GM10266 (cell line): ENCODE data around the gene SPATA25.
"Not testable (repeated sequence)": the region's sequence is repeated elsewhere in the genome, so short reads cannot be mapped to it uniquely, and the experiment has no call there.

Experiments used
- DNase-seq: peaks from one replicate; pipeline ENCODE4 v3.0.0; 2012; ENCODE audit errors: extremely low spot score
- CTCF ChIP-seq: IDR thresholded peaks from 2 replicates; pipeline ENCODE4 v1.5.1; 2012; ENCODE audit warnings: mild to moderate bottlenecking, low read depth; ENCODE audit not compliant: control insufficient read depth, insufficient read depth; ENCODE audit errors: missing control alignments

Gene SPATA25

GRCh38 chr20:45887346-45887715 lies at the start of gene SPATA25:
TSS of gene SPATA25 (minus strand) at chr20:45887622. CDS start at chr20:45887590, 32 bp downstream.
- TF ChIP-seq CTCF = no peak
- no peak for DNase-seq

- no peak for TF ChIP-seq CTCF
- DNase-seq = no peak
Measured at GRCh38 chr20:45935416-45936046, 48.1 kb upstream of the SPATA25 start.

- TF ChIP-seq CTCF = no peak
Measured at GRCh38 chr20:45934586-45935415, 47.4 kb upstream of the SPATA25 start, which contains the start of gene PCIF1. TSS of gene PCIF1 (plus strand) at chr20:45934683. CDS start at chr20:45939000, 4,317 bp downstream.

GRCh38 chr20:45934046-45934585 lies 46.7 kb upstream of the SPATA25 start:
- TF ChIP-seq CTCF = no peak
- no peak for DNase-seq

More at GRCh38 chr20:45934586-45935415, 47.4 kb upstream of the SPATA25 start, which contains the start of gene PCIF1:
- peak; percentile 100 for DNase-seq

GRCh38 chr20:45933266-45934045 lies 46.0 kb upstream of the SPATA25 start:
- DNase-seq = peak; percentile 80
- TF ChIP-seq CTCF = peak; percentile 52

GRCh38 chr20:45931680-45932079 lies 44.3 kb upstream of the SPATA25 start:
- DNase-seq = not testable (repeated sequence)

GRCh38 chr20:45927071-45927878 lies 39.9 kb upstream of the SPATA25 start:
- no peak for TF ChIP-seq CTCF
- no peak for DNase-seq
